Activated naive CD8-positive, alpha-beta T cell treated with anti-CD3 and anti-CD28 coated beads for 36 hours (primary cell): ENCODE measurements around the gene ARRDC1. TPM values are rescaled to one million over a fixed set of nuclear protein-coding genes. Genes with fewer than 3 reads are reported as not detected.

Experiments
- DNase-seq: peaks from one replicate; pipeline ENCODE4 v3.0.0; 2021
- H3K27ac Mint-ChIP-seq: one replicate; pipeline ENCODE4 v1.8.0; 2022; ENCODE audit warnings: mild to moderate bottlenecking, moderate library complexity, mixed read lengths
- H3K27me3 Mint-ChIP-seq: one replicate; pipeline ENCODE4 v1.8.0; 2022; ENCODE audit warnings: mild to moderate bottlenecking, mixed read lengths
- H3K36me3 Mint-ChIP-seq: one replicate; pipeline ENCODE4 v1.8.0; 2021; ENCODE audit warnings: mild to moderate bottlenecking, mixed read lengths
- H3K4me1 Mint-ChIP-seq: one replicate; pipeline ENCODE4 v1.8.0; 2021; ENCODE audit warnings: mixed read lengths
- H3K4me3 Mint-ChIP-seq: one replicate; pipeline ENCODE4 v1.8.0; 2022; ENCODE audit warnings: mild to moderate bottlenecking, moderate library complexity, mixed read lengths
- H3K9me3 Mint-ChIP-seq: one replicate; pipeline ENCODE4 v1.8.0; 2022; ENCODE audit warnings: mixed read lengths
- total RNA-seq, 2 experiments: library from RNA; stranded (reverse); gene quantifications; one replicate each; pipeline ENCODE4 v1.2.3, GENCODE V29; 2021

Gene ARRDC1
- total RNA-seq, 2 experiments from 2014 or later = 28.6 to 29.3 TPM

DNA sequence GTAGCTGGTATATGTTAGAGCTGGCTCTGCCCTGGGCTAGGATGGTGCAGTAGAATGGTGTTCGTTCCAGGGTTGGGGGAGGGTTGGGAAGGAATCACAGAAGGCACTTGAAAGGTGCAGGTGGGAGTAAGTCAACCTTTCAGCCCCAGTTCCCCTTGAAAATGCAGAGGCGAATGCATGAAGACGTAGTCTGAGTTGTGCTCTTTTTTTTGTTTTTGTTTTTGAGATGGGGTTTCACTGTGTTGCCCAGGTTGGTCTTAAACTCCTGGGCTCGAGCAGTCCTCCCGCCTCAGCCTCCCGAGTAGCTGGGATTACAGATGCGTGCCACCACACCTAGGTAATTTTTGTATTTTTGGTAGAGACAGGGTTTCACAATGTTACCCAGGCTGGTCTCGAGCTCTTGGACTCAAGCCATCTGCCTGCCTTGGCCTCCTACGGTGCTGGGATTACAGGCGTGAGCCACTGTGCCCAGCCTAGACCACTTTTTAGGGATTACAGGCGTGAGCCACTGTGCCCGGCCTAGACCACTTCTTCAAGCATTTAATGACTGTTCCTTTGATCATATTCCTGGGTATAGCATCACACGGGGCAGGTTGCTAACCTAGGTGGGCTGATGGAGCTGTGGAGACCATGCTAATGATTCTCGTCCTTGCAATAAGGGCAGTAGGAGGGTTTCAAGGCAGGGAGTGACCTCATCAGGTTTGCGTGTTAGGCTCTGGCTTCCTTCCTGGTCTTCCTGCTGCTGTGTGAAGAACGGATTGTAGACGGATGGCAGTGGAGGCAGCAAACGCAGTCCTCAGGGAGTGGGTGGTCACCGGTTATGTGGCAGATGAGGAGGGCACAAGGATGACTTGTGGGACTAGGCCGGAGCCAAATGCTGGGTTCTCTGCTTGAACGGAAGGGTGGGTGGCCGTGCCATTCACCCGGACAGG is 27.0 kb downstream of the ARRDC1 start:
- Mint-ChIP-seq H3K9me3 (no peaks in the 10 kb centered on the region), H3K36me3 (peaks cover 25% of the 10 kb centered on the region), H3K27me3 (no peaks in the 10 kb centered on the region), H3K27ac (no peak overlapping the region), H3K4me3 (no peak overlapping the region), H3K4me1 (peaks cover 52% of the 10 kb centered on the region)
- DNase-seq = no peak

DNA sequence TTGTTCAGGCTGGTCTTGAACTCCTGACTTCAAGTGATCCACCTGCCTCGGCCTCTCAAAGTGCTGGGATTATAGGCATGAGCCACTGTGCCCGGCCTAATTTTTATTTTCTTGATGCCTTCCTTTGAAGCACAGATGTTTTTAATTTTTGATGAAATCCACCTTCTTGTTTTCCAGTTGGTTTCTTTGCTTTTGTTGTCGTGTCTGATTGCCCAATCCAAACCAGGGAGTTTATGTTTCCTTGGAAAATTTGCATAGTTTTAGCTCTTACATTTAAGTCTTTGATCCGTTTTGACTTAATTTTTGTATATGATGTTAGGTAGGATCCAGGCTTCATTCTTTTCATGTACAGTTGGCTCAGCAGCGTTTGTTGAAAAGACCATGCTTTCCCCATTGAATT is 28.5 kb downstream of the ARRDC1 start:
- DNase-seq = no peak
- H3K4me1 Mint-ChIP-seq = peaks cover 45% of the 10 kb centered on the region
- peaks cover 26% of the 10 kb centered on the region for H3K36me3 Mint-ChIP-seq
- H3K27me3 Mint-ChIP-seq = no peaks in the 10 kb centered on the region
- H3K9me3 Mint-ChIP-seq = no peaks in the 10 kb centered on the region
- H3K27ac Mint-ChIP-seq = no peak overlapping the region
- no peak overlapping the region for H3K4me3 Mint-ChIP-seq

DNA sequence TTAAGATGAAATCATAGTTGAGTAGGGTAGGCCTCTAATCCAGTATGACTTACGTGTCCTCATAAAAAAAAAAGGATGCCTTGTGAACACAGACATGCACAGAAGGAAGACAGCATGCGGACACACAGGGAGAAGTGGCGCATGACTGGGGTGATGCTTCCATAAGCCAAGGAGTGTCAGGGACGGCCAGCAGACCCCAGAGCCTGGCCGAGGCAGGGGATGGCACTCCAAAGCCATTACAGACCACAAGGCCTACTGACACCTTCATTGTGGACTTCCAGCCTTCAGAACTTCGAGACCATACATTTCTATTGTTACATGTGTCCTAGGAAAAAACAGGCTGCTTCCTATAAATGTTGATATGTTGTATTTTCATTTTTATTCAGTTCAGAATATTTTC is 33.2 kb downstream of the ARRDC1 start:
- Mint-ChIP-seq H3K27me3 (no peaks in the 10 kb centered on the region), H3K4me1 (peaks cover 43% of the 10 kb centered on the region), H3K4me3 (peak overlapping the region; percentile 77)

DNA sequence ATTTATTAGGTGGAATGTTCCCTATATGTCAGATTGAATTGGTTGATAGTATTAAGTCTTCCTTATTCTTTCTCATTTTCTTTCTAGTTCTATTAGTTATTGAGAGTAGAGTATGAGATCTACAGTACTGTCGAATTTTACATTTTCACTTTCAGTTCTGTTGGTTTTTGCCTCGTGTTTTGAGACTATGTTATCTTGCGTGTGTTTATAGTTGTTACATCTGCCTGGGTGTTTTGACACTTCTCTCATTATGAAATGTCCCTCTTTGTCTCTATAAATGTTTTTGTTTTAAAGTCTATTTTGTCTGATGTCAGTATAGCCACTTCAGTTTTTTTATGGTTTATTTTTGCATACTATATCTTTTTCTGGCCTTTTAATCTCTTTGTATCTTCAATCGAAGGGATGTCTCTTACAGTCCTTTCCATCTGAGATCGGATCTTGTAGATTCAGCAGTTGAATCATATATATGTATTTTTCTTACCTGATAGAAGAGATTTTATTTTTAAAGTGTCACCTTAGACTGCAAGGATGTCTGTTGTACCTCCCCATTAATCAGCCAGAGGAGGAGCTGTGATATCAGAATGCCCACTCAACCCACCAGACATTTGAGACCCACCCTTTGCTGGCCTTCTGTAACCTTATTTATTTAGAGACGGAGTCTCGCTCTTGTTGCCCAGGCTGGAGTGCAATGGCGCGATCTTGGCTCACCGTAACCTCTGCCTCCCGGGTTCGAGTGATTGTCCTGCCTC is 34.0 kb downstream of the ARRDC1 start:
- Mint-ChIP-seq H3K27me3 (no peaks in the 10 kb centered on the region), H3K4me3 (peak overlapping the region; percentile 77), H3K36me3 (peaks cover 39% of the 10 kb centered on the region), H3K9me3 (no peaks in the 10 kb centered on the region), H3K27ac (peak overlapping the region; percentile 88), H3K4me1 (peaks cover 45% of the 10 kb centered on the region)
- no peak for DNase-seq

More for the DNA sequence above, 33.2 kb downstream of the ARRDC1 start:
- H3K9me3 Mint-ChIP-seq = no peaks in the 10 kb centered on the region
- peak overlapping the region; percentile 50 for H3K27ac Mint-ChIP-seq
- H3K36me3 Mint-ChIP-seq = peaks cover 40% of the 10 kb centered on the region
- DNase-seq = no peak

DNA sequence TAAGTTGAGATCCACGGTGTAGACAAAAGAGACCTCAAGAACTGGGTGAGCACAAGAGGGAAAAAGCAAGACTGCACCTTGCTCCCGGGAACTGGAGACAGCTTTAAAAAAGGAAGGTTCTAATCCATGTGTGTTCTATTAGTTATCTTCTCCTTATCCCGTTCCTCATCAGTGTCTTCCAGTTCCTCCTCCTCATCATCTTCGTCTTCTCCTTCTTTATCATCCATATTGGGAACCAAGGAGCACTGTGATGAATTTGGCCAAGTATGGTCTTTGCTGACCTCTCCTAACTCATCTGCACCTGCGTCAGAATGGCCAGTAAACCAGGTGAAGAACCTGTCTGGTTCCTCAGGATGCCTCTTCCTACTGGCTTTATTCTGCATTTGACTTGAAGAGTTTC is 35.4 kb downstream of the ARRDC1 start:
- no peak for DNase-seq
- Mint-ChIP-seq H3K4me3 (no peak overlapping the region), H3K36me3 (peaks cover 37% of the 10 kb centered on the region), H3K9me3 (no peaks in the 10 kb centered on the region), H3K4me1 (peaks cover 48% of the 10 kb centered on the region), H3K27ac (no peak overlapping the region), H3K27me3 (no peaks in the 10 kb centered on the region)

DNA sequence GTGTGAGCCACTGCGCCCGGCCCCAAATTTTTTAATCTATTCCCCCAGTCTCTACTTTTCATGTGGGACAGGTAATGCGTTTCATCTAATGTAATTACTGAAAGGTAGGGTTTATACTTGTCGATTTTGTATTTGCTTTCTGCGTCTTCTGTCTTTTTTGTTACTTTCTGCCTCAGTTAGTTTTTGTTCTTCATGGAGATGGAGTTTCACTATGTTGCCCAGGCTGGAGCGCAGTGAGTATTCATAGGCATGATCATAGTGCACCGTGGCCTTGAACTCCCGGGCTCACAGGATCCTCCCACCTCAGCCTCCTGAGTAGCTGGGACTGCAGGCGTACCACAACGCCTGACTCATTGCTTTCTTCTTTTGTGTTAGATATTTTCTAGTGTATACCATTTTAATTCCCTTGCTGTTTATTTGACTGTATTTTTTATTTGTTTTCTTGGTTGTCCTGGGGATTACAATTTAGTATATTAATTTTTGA is 36.7 kb downstream of the ARRDC1 start:
- no peak for DNase-seq
- Mint-ChIP-seq H3K36me3 (peaks cover 39% of the 10 kb centered on the region), H3K27ac (no peak overlapping the region), H3K27me3 (no peaks in the 10 kb centered on the region), H3K4me1 (peaks cover 52% of the 10 kb centered on the region), H3K9me3 (no peaks in the 10 kb centered on the region), H3K4me3 (no peak overlapping the region)

DNA sequence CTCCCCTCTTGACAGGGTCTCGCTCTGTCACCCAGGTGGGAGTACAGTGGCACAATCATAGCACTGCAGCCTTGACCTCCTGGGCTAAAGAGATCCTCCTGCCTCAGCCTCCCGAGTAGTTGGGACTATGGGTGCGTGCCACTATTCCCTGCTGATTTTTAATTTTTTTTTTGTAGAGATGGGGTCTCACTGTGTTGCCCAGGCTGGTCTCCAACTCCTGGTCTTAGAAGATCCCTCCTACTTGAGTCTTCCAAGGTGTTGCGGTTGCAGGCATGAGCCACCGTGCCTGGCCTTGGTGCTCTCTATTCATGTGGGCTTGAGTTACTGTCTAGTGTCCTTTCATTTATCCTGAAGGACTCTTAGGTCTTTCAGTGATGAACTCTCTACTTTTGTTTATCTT is 37.4 kb downstream of the ARRDC1 start:
- Mint-ChIP-seq H3K4me3 (no peak overlapping the region), H3K27me3 (no peaks in the 10 kb centered on the region), H3K27ac (no peak overlapping the region), H3K9me3 (no peaks in the 10 kb centered on the region), H3K36me3 (peaks cover 42% of the 10 kb centered on the region), H3K4me1 (peaks cover 60% of the 10 kb centered on the region)
- no peak for DNase-seq

DNA sequence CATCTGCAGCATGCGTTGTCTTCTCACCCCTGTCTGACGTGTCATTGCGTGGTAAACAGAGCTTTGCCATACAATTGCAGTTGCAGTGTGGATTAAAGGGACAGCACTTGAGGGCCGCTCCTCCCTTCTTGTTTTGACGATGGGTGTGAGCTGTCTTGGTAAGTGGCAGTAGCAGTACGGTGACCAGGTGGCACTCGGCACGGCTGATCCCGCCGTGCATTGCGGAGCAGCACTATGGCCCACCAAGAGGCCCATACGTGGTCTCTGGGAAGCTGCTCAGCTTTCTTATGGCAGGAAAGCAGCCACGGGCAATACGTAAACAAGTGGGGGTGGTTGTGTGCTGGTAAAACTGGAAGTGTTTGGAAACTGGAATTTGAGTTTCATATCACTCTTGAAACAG is 38.4 kb downstream of the ARRDC1 start:
- Mint-ChIP-seq H3K27me3 (no peaks in the 10 kb centered on the region), H3K9me3 (no peaks in the 10 kb centered on the region), H3K4me1 (peaks cover 60% of the 10 kb centered on the region), H3K36me3 (peaks cover 42% of the 10 kb centered on the region), H3K4me3 (no peak overlapping the region), H3K27ac (no peak overlapping the region)
- no peak for DNase-seq

DNA sequence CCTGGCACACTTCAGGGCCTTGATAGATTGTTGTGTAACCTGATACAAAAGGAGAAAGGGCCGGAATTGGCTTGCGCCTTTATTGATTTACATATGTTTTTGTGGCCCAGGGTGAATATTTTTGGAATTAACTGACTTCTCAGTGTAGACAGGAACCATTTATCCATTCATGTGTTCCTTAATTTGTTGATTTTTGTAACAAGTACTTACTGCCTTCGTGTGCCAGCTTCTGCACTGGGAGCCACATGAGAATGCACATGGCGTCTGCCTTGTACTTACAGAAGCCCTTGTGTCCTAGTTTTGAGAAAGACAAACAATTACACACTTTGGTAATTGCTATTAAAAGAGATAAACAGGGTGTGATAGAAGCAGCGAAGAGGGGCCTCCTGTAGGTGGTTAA is 39.7 kb downstream of the ARRDC1 start:
- no peak overlapping the region for H3K4me3 Mint-ChIP-seq
- H3K36me3 Mint-ChIP-seq = peaks cover 44% of the 10 kb centered on the region
- no peak for DNase-seq
- H3K9me3 Mint-ChIP-seq = no peaks in the 10 kb centered on the region
- H3K4me1 Mint-ChIP-seq = peaks cover 55% of the 10 kb centered on the region
- no peaks in the 10 kb centered on the region for H3K27me3 Mint-ChIP-seq
- no peak overlapping the region for H3K27ac Mint-ChIP-seq

DNA sequence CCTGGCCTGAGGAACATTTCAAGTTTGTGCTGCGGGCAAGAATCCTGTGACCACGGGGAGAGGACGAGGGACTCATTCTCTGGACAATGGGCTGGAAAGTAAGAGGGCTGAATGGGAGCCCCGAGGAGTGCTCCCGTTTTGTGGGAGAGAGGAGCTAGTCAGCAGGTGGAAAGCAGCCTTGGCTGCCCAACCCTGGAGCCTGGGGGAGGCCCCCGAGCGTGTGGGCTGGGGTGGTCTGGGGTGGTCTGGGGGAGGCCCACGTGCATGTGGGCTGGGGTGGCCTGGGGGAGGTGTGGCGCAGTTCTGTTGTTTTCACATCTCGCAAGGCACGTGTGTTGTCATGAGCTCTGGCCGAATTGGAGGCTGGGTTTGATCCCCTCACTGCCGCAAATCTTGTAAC is 40.9 kb downstream of the ARRDC1 start:
- no peaks in the 10 kb centered on the region for H3K27me3 Mint-ChIP-seq
- H3K4me1 Mint-ChIP-seq = peaks cover 52% of the 10 kb centered on the region
- H3K4me3 Mint-ChIP-seq = no peak overlapping the region
- H3K36me3 Mint-ChIP-seq = peaks cover 47% of the 10 kb centered on the region
- no peak overlapping the region for H3K27ac Mint-ChIP-seq
- no peak for DNase-seq
- no peaks in the 10 kb centered on the region for H3K9me3 Mint-ChIP-seq

DNA sequence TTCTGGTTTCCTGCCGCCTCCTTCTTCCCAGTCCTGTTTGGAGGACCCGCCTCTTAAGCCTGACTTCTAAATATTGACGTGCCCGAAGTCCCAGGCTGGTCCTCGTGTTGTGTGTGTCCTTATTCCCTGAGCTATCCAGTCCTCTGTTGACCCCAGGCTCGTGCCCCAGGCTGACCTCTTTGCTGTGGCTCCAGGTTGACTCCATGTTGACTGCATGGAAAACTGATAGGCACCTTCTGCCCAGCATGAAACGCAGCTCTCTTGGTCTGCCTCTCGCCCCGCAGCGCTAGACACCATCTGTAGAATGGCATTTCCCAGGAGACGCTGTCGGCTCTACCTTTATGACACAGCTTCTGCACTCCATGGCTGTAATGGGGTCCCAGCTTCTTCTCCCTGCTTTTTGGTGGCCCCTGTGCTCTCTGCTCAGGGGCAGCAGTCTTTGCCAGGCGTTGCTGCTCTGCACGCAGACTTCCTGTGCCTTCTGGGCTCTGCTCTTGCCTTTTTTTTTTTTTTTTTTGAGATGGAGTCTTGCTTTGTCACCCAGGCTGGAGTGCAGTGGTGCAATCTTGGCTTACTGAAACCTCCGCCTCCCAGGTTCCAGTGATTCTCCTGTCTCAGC is 41.7 kb downstream of the ARRDC1 start:
- DNase-seq = no peak
- Mint-ChIP-seq H3K4me1 (peaks cover 46% of the 10 kb centered on the region), H3K27ac (no peak overlapping the region), H3K36me3 (peaks cover 47% of the 10 kb centered on the region), H3K27me3 (no peaks in the 10 kb centered on the region), H3K9me3 (no peaks in the 10 kb centered on the region), H3K4me3 (no peak overlapping the region)

DNA sequence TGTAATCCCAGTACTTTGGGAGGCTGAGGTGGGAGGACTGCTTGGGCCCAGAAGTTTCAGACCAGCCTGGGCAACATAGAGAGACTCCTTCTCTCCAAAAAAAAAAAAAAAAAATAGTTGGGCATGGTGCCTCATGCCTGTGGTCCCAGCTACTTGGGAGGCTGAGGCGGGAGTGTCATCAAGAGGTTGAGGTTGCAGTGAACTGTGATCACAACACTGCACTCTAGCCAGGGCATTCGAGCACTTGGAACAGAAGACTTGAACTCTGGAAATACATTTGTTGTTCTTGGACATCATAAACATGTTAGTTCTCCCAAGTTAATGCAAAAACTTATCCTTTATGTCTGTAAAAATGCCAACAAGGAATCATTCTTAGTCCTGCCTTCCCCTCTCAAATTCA is 42.9 kb downstream of the ARRDC1 start:
- Mint-ChIP-seq H3K27ac (no peak overlapping the region), H3K4me3 (no peak overlapping the region), H3K4me1 (peaks cover 45% of the 10 kb centered on the region)

DNA sequence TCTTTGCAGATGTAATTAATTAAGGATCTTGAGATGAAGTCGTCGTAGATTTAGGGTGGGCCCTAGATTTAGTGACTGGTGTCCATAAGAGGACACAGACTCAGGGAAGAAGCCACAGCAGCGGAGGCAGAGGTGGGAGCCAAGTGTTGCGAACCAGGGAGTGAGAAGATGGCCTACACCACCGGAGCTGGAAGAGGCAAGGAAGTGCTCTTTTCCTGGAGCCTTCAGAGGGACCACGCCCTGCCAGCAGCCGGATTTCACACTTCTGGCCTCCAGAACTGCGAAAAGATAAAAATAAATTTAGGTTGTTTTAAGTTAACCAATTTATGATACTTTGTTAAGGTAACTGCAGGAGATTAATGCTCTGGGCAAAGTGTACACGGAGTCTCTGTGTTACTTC is 44.1 kb downstream of the ARRDC1 start:
- H3K36me3 Mint-ChIP-seq = peaks cover 38% of the 10 kb centered on the region
- H3K4me3 Mint-ChIP-seq = no peak overlapping the region
- H3K27me3 Mint-ChIP-seq = no peaks in the 10 kb centered on the region
- no peak overlapping the region for H3K27ac Mint-ChIP-seq
- no peak for DNase-seq
- peaks cover 40% of the 10 kb centered on the region for H3K4me1 Mint-ChIP-seq
- H3K9me3 Mint-ChIP-seq = no peaks in the 10 kb centered on the region

More for the DNA sequence above, 42.9 kb downstream of the ARRDC1 start:
- H3K36me3 Mint-ChIP-seq = peaks cover 43% of the 10 kb centered on the region
- H3K9me3 Mint-ChIP-seq = no peaks in the 10 kb centered on the region
- DNase-seq = no peak
- no peaks in the 10 kb centered on the region for H3K27me3 Mint-ChIP-seq

DNA sequence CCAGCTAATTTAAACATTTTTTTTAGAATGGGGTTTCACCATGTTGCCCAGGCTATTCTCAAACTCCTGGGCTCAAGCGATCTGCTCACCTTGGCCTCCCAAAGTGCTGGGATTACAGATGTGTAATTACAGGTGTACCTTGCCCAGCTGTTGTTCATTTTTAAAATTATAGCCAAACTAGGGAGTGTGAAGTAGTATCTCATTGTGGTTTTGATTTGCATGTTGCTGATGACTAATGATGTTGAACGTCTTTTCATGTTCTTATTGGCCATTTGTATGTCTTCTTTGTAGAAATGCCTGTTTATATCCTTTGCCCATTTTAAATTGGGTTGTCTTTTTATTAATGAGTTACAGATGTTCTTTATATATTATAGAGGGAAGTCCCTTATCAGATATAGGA is 44.8 kb downstream of the ARRDC1 start:
- no peak for DNase-seq
- H3K4me1 Mint-ChIP-seq = peaks cover 38% of the 10 kb centered on the region
- peak overlapping the region; percentile 54 for H3K27ac Mint-ChIP-seq
- no peaks in the 10 kb centered on the region for H3K27me3 Mint-ChIP-seq
- peaks cover 38% of the 10 kb centered on the region for H3K36me3 Mint-ChIP-seq
- no peaks in the 10 kb centered on the region for H3K9me3 Mint-ChIP-seq
- H3K4me3 Mint-ChIP-seq = no peak overlapping the region

DNA sequence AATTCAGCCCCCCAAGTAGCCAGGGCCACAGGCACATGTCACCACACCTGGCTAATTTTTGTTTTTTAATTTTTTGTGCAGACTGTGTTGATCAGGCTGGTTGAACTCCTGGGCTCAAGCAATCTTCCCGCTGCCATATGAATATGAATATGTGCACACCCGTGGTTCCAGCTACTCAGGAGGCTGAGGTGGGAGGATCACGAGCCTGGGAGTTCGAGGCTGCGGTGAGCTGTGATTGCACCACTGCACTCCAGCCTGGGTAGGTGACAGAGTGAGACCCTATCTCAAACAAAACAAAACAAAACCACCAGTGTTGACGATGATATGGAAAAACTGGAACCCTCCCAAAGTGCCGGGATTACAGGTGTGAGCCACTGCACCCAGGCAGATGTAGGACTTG is 45.3 kb downstream of the ARRDC1 start:
- peaks cover 38% of the 10 kb centered on the region for H3K36me3 Mint-ChIP-seq
- no peak overlapping the region for H3K4me3 Mint-ChIP-seq
- DNase-seq = no peak
- H3K27me3 Mint-ChIP-seq = no peaks in the 10 kb centered on the region
- no peaks in the 10 kb centered on the region for H3K9me3 Mint-ChIP-seq
- H3K4me1 Mint-ChIP-seq = peaks cover 37% of the 10 kb centered on the region
- no peak overlapping the region for H3K27ac Mint-ChIP-seq
